H9 (cell line): ENCODE data around the gene PLCZ1. TPM values are rescaled to one million over a fixed set of nuclear protein-coding genes. Genes with fewer than 3 reads are reported as not detected.

Source experiments
- DNase-seq: peaks from one replicate; pipeline ENCODE4 v3.0.0-alpha.2; 2017
- H2AFZ ChIP-seq: one replicate; pipeline ENCODE4 v1.6.1; 2013; ENCODE audit warnings: mild to moderate bottlenecking, low read length, control low read depth, moderate library complexity
- H2AK5ac ChIP-seq: 2 replicates; pipeline ENCODE4 v1.6.1; 2013; ENCODE audit warnings: low read length, control low read depth, mixed read lengths; ENCODE audit not compliant: insufficient read length
- H2BK120ac ChIP-seq: one replicate; pipeline ENCODE4 v1.6.1; 2013; ENCODE audit warnings: low read depth, mild to moderate bottlenecking, low read length, control low read depth, inconsistent platforms; ENCODE audit not compliant: poor library complexity, severe bottlenecking
- H2BK12ac ChIP-seq: 2 replicates; pipeline ENCODE4 v1.6.1; 2013; ENCODE audit warnings: low read length, control low read depth, mixed read lengths, low read depth; ENCODE audit not compliant: insufficient read length
- H2BK15ac ChIP-seq: 2 replicates; pipeline ENCODE4 v1.6.1; 2013; ENCODE audit warnings: low read depth, low read length, control low read depth
- H2BK20ac ChIP-seq: one replicate; pipeline ENCODE4 v1.6.1; 2013; ENCODE audit warnings: low read depth, mild to moderate bottlenecking, low read length, control low read depth, inconsistent platforms; ENCODE audit not compliant: poor library complexity, severe bottlenecking
- H2BK5ac ChIP-seq: 2 replicates; pipeline ENCODE4 v1.6.1; 2013; ENCODE audit warnings: low read length, control low read depth, mixed read lengths; ENCODE audit not compliant: insufficient read length
- H3K14ac ChIP-seq: 2 replicates; pipeline ENCODE4 v1.6.1; 2013; ENCODE audit warnings: low read length, control low read depth; ENCODE audit not compliant: insufficient read depth
- H3K18ac ChIP-seq: 2 replicates; pipeline ENCODE4 v1.6.1; 2013; ENCODE audit warnings: low read depth, mild to moderate bottlenecking, mixed read lengths, low read length, control low read depth; ENCODE audit not compliant: insufficient read length
- H3K23ac ChIP-seq: 2 replicates; pipeline ENCODE4 v1.6.1; 2013; ENCODE audit warnings: low read length, control low read depth, mixed read lengths, low read depth; ENCODE audit not compliant: insufficient read length
- H3K23me2 ChIP-seq: 2 replicates; pipeline ENCODE4 v1.6.1; 2013; ENCODE audit warnings: low read depth, mild to moderate bottlenecking, mixed read lengths, low read length, control low read depth; ENCODE audit not compliant: insufficient read length, poor library complexity, severe bottlenecking
- H3K27ac ChIP-seq: 2 replicates; pipeline ENCODE4 v1.5.1; 2013; ENCODE audit warnings: low read length, control low read depth, mixed read lengths, low read depth; ENCODE audit not compliant: insufficient read length
- H3K27me3 ChIP-seq: 2 replicates; pipeline ENCODE4 v1.6.1; 2013; ENCODE audit warnings: low read length, control low read depth, inconsistent platforms; ENCODE audit not compliant: insufficient read depth
- H3K4ac ChIP-seq: 2 replicates; pipeline ENCODE4 v1.6.1; 2013; ENCODE audit warnings: low read depth, mild to moderate bottlenecking, control low read depth, inconsistent platforms, low read length, moderate library complexity
- H3K4me1 ChIP-seq: 2 replicates; pipeline ENCODE4 v1.6.1; 2013; ENCODE audit warnings: low read length, control low read depth, inconsistent platforms; ENCODE audit not compliant: insufficient read depth
- H3K4me2 ChIP-seq: 2 replicates; pipeline ENCODE4 v1.6.1; 2013; ENCODE audit warnings: low read length, control low read depth, mixed read lengths; ENCODE audit not compliant: insufficient read length, insufficient read depth
- H3K56ac ChIP-seq: 2 replicates; pipeline ENCODE4 v1.6.1; 2013; ENCODE audit warnings: low read depth, mild to moderate bottlenecking, mixed read lengths, low read length, control low read depth; ENCODE audit not compliant: insufficient read length
- H3K79me1 ChIP-seq: 2 replicates; pipeline ENCODE4 v1.6.1; 2013; ENCODE audit warnings: low read depth, mild to moderate bottlenecking, moderate library complexity, low read length, control low read depth, inconsistent platforms; ENCODE audit not compliant: insufficient read depth, poor library complexity, severe bottlenecking
- H3K79me2 ChIP-seq: 2 replicates; pipeline ENCODE4 v1.6.1; 2013; ENCODE audit warnings: low read length, control low read depth, inconsistent platforms; ENCODE audit not compliant: insufficient read depth
- H3K9ac ChIP-seq: 2 replicates; pipeline ENCODE4 v1.6.1; 2013; ENCODE audit warnings: low read length, control low read depth, mixed read lengths; ENCODE audit not compliant: insufficient read length; ENCODE audit errors: extremely low read depth
- H3K9me3 ChIP-seq: one replicate; pipeline ENCODE4 v1.6.1; 2013; ENCODE audit warnings: low read depth, low read length, inconsistent platforms; ENCODE audit not compliant: control insufficient read depth
- H3T11ph ChIP-seq: one replicate; pipeline ENCODE4 v1.6.1; 2013; ENCODE audit warnings: mild to moderate bottlenecking, low read length, control low read depth, inconsistent platforms
- H4K20me1 ChIP-seq: one replicate; pipeline ENCODE4 v1.6.1; 2013; ENCODE audit not compliant: control insufficient read depth, insufficient read length, insufficient read depth
- H4K5ac ChIP-seq: 2 replicates; pipeline ENCODE4 v1.6.1; 2013; ENCODE audit warnings: low read depth, mild to moderate bottlenecking, mixed read lengths, low read length, control low read depth; ENCODE audit not compliant: insufficient read length
- H4K8ac ChIP-seq: replicated peaks from 2 replicates; pipeline ENCODE4 v1.6.1; 2013; ENCODE audit warnings: low read length, control low read depth, mixed read lengths, low read depth; ENCODE audit not compliant: insufficient read length
- H4K91ac ChIP-seq: 2 replicates; pipeline ENCODE4 v1.6.1; 2013; ENCODE audit warnings: low read depth, mild to moderate bottlenecking, moderate library complexity, mixed read lengths, low read length, control low read depth; ENCODE audit not compliant: insufficient read length
- H3K27ac Mint-ChIP-seq, 3 experiments: 2 replicates in 2 of 3; 3 replicates in 1 of 3; pipeline ENCODE4 v1.8.0; 2020 to 2021; ENCODE audit warnings: mixed read lengths in 3 of 3, mild to moderate bottlenecking in 1 of 3, moderate library complexity in 1 of 3
- H3K27me3 Mint-ChIP-seq: 2 replicates; pipeline ENCODE4 v1.8.0; 2021; ENCODE audit warnings: low read depth, mild to moderate bottlenecking, moderate library complexity, mixed read lengths
- H3K36me3 Mint-ChIP-seq, 3 experiments: 2 replicates in 2 of 3; 3 replicates in 1 of 3; pipeline ENCODE4 v1.8.0; 2020 to 2021; ENCODE audit warnings: low read depth in 3 of 3, mixed read lengths in 3 of 3; ENCODE audit not compliant: insufficient read depth in 1 of 3
- H3K4me1 Mint-ChIP-seq, 2 experiments: 2 replicates each; pipeline ENCODE4 v1.8.0; 2020; ENCODE audit warnings: mixed read lengths in 2 of 2
- H3K4me3 Mint-ChIP-seq, 2 experiments: 2 replicates in 1 of 2; 3 replicates in 1 of 2; pipeline ENCODE4 v1.8.0; 2020 to 2021; ENCODE audit warnings: mild to moderate bottlenecking in 2 of 2, mixed read lengths in 2 of 2, moderate library complexity in 1 of 2
- H3K9me3 Mint-ChIP-seq, 2 experiments: 2 replicates in 1 of 2; 3 replicates in 1 of 2; pipeline ENCODE4 v1.8.0; 2020; ENCODE audit warnings: mild to moderate bottlenecking in 2 of 2, mixed read lengths in 2 of 2, moderate library complexity in 1 of 2
- total RNA-seq: library from RNA; stranded (reverse); gene quantifications from 2 replicates; pipeline ENCODE4 v1.2.1, GENCODE V29; 2021
- TF ChIP-seq, protein P1 (sequence below): fragments of 200-600 bp; sonication (generic); conservative IDR thresholded peaks from 3 replicates; pipeline ENCODE4 v1.8.0; 2021; ENCODE audit warnings: antibody characterized with exemption, mild to moderate bottlenecking

Gene PLCZ1
- total RNA-seq, 1 experiment from 2014 or later, result not detected

DNA sequence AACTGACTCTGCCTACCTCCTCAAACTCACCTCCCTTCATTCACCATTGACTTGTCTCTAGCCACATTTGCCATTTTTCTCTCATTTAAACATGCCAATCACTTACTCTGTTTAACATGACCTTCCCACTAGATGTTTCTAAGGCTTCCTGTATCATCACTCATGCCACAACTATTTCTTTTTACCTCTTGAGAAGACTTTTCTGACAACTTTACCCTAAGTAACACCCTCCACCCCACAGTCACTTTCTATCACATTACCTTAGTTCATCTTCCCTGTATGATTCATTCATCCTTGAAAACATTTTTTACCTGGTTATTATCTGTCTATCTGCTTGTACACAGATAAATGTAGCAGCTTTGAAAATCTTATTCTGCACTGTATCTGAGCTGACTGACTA lies 19.4 kb downstream of the PLCZ1 start:
- Mint-ChIP-seq H3K4me1 (peaks cover 0 to 3% of the 10 kb centered on the region in 2 experiments; a peak in 1 of 4 replicates), H3K27me3 (no peaks in the 10 kb centered on the region), H3K27ac (no peak overlapping the region), H3K4me3 (no peak overlapping the region), H3K9me3 (no peaks in the 10 kb centered on the region), H3K36me3 (no peaks in the 10 kb centered on the region)
- H3T11ph ChIP-seq, result no peak overlapping the region
- H3K18ac ChIP-seq, result no peak overlapping the region
- H3K27ac ChIP-seq, result no peak overlapping the region
- H4K91ac ChIP-seq, result no peak overlapping the region
- no peak overlapping the region for H2BK15ac ChIP-seq
- no peak overlapping the region for H2AK5ac ChIP-seq
- no peak overlapping the region for H3K4me2 ChIP-seq
- H3K9ac ChIP-seq, result no peak overlapping the region
- TF ChIP-seq, protein P1, sequence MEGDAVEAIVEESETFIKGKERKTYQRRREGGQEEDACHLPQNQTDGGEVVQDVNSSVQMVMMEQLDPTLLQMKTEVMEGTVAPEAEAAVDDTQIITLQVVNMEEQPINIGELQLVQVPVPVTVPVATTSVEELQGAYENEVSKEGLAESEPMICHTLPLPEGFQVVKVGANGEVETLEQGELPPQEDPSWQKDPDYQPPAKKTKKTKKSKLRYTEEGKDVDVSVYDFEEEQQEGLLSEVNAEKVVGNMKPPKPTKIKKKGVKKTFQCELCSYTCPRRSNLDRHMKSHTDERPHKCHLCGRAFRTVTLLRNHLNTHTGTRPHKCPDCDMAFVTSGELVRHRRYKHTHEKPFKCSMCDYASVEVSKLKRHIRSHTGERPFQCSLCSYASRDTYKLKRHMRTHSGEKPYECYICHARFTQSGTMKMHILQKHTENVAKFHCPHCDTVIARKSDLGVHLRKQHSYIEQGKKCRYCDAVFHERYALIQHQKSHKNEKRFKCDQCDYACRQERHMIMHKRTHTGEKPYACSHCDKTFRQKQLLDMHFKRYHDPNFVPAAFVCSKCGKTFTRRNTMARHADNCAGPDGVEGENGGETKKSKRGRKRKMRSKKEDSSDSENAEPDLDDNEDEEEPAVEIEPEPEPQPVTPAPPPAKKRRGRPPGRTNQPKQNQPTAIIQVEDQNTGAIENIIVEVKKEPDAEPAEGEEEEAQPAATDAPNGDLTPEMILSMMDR, result no peak
- no peak overlapping the region for H2BK20ac ChIP-seq
- H3K79me2 ChIP-seq, result no peaks in the 10 kb centered on the region
- DNase-seq, result no peak
- H3K56ac ChIP-seq, result no peak overlapping the region
- no peaks in the 10 kb centered on the region for H3K27me3 ChIP-seq
- no peak overlapping the region for H3K4ac ChIP-seq
- no peak overlapping the region for H4K5ac ChIP-seq
- H2AFZ ChIP-seq, result no peak overlapping the region
- H4K8ac ChIP-seq, result no peak overlapping the region
- H3K9me3 ChIP-seq, result no peaks in the 10 kb centered on the region
- H3K23me2 ChIP-seq, result no peaks in the 10 kb centered on the region
- H3K14ac ChIP-seq, result no peak overlapping the region
- no peak overlapping the region for H2BK12ac ChIP-seq
- H3K4me1 ChIP-seq, result no peaks in the 10 kb centered on the region
- no peak overlapping the region for H3K23ac ChIP-seq
- no peaks in the 10 kb centered on the region for H4K20me1 ChIP-seq
- no peaks in the 10 kb centered on the region for H3K79me1 ChIP-seq
- no peak overlapping the region for H2BK5ac ChIP-seq
- H2BK120ac ChIP-seq, result no peak overlapping the region
